ENCODE results near the gene CEP170. TPM values are rescaled to one million over a fixed set of nuclear protein-coding genes. Genes with fewer than 3 reads are reported as not detected.

CEP170 gene
- total RNA-seq, 1 experiment from 2014 or later, result 55.2 TPM

GRCh38 chr1:243281672-243282071, 26.6 kb upstream of the CEP170 start:
- no peaks in the 10 kb centered on the region; the same call in 1 of the 2 replicates for H4K20me1 ChIP-seq (ENCODE audit: insufficient read depth)
- H3K9ac ChIP-seq (ENCODE audit: low read length), result no peak overlapping the region
- no peaks in the 10 kb centered on the region for H3K9me3 ChIP-seq (ENCODE audit: control insufficient read depth in 1 of 2, insufficient read depth in 1 of 2, low read depth in 1 of 2, low read length in 2 of 2)
- no peak for DNase-seq (ENCODE audit: low read depth, low spot score)
- H3K36me3 ChIP-seq (ENCODE audit: control insufficient read depth in 1 of 2, insufficient read depth in 2 of 2, low read length in 2 of 2), result peaks cover 0 to 4% of the 10 kb centered on the region in 2 experiments; a peak in 1 of 4 replicates
- CTCF ChIA-PET, result no interaction called here
- no peak overlapping the region for H3K27ac ChIP-seq (ENCODE audit: low read depth, low read length)
- intact Hi-C loops (cut with micrococcal nuclease), result no loop called here
- H3K4me1 ChIP-seq (ENCODE audit: control insufficient read depth in 1 of 2, insufficient read depth in 2 of 2, low read length in 2 of 2), result no peaks in the 10 kb centered on the region
- H3K27me3 ChIP-seq (ENCODE audit: insufficient read depth, low read length), result no peaks in the 10 kb centered on the region
- H3K4me2 ChIP-seq (ENCODE audit: low read length), result no peak overlapping the region
- TF ChIP-seq YY1 (IDR thresholded peaks at IDR 0.05; ENCODE audit: extremely low read depth, insufficient replicate concordance, low read depth, low read length), result no peak
- no peak for TF ChIP-seq FOSL1 (IDR thresholded peaks at IDR 0.05; ENCODE audit: low read depth)
- no peak for TF ChIP-seq SRF (IDR thresholded peaks at IDR 0.05; ENCODE audit: low read depth)
- no peak for TF ChIP-seq REST (IDR thresholded peaks at IDR 0.05; ENCODE audit: low read depth)
- TF ChIP-seq ZFX (IDR thresholded peaks at IDR 0.05), result no peak
- no peak for TF ChIP-seq ZBTB33 (IDR thresholded peaks at IDR 0.05; ENCODE audit: extremely low read depth, insufficient replicate concordance, low read length)
- no peak for TF ChIP-seq SP1 (IDR thresholded peaks at IDR 0.05; ENCODE audit: low read depth)
- TF ChIP-seq SIN3A (IDR thresholded peaks at IDR 0.05; ENCODE audit: low read depth), result no peak
- no peak for TF ChIP-seq ELF1 (IDR thresholded peaks at IDR 0.05; ENCODE audit: borderline replicate concordance, low read depth)
- no peak for TF ChIP-seq EZH2 (IDR thresholded peaks at IDR 0.05)
- no peak for TF ChIP-seq CTCF (IDR thresholded peaks at IDR 0.05 in 2 of 3, conservative IDR thresholded peaks at IDR 0.05 in 1 of 3; ENCODE audit: borderline replicate concordance in 1 of 3, insufficient read depth in 1 of 3, low read depth in 2 of 3, low read length in 2 of 3)
- TF ChIP-seq RAD21 (IDR thresholded peaks at IDR 0.05; ENCODE audit: low read depth), result no peak
- no peak for TF ChIP-seq POLR2AphosphoS5 (IDR thresholded peaks at IDR 0.05; ENCODE audit: low read depth, low read length)
- no peak for TF ChIP-seq JUND (IDR thresholded peaks at IDR 0.05)
- TF ChIP-seq CBX3 (IDR thresholded peaks at IDR 0.05; ENCODE audit: low read depth), result no peak
- no peak for TF ChIP-seq TCF7L2 (IDR thresholded peaks at IDR 0.05; ENCODE audit: borderline replicate concordance, extremely low read depth, insufficient read depth, insufficient read length)
- no TSS peak for BruUV-seq (replicated peaks)
- POLR2A ChIA-PET, result no interaction called here
- H3K4me3 ChIP-seq (replicated peaks in 1 of 2; ENCODE audit: low read depth in 1 of 2, low read length in 2 of 2), result no peak overlapping the region
- H3K79me2 ChIP-seq (ENCODE audit: insufficient read depth, low read length), result no peaks in the 10 kb centered on the region
- H3K9me2 ChIP-seq (ENCODE audit: insufficient read depth), result no peaks in the 10 kb centered on the region
- ATAC-seq, result no peak
- H2AFZ ChIP-seq (ENCODE audit: low read depth, low read length, poor library complexity, severe bottlenecking), result no peak overlapping the region
- RAD21 ChIA-PET (ENCODE audit: low non-redundant PET in 1 of 2, low total read pairs in 2 of 2, uncharacterized antibody in 2 of 2, unreplicated experiment in 2 of 2), result no interaction called here
